Stimulated activated CD4-positive, alpha-beta T cell treated with anti-CD3 and anti-CD28 coated beads, Interleukin-12 subunit alpha, Interleukin-12 subunit beta, amount 100 ng/mL, for 48 hours (primary cell): Measurements from ENCODE around the gene CORO7.
A peak's percentile ranks its signal among the peaks of the same experiment; 100 is the strongest.
"Not testable (repeated sequence)": the region's sequence is repeated elsewhere in the genome, so short reads cannot be mapped to it uniquely, and the experiment has no call there.

ENCODE experiments used
- DNase-seq, 3 donors: peaks; one replicate each; pipeline ENCODE4 v3.0.0-alpha.2; 2020; ENCODE audit warnings: low read depth in 2 of 3, low spot score in 1 of 3

Gene CORO7

DNA sequence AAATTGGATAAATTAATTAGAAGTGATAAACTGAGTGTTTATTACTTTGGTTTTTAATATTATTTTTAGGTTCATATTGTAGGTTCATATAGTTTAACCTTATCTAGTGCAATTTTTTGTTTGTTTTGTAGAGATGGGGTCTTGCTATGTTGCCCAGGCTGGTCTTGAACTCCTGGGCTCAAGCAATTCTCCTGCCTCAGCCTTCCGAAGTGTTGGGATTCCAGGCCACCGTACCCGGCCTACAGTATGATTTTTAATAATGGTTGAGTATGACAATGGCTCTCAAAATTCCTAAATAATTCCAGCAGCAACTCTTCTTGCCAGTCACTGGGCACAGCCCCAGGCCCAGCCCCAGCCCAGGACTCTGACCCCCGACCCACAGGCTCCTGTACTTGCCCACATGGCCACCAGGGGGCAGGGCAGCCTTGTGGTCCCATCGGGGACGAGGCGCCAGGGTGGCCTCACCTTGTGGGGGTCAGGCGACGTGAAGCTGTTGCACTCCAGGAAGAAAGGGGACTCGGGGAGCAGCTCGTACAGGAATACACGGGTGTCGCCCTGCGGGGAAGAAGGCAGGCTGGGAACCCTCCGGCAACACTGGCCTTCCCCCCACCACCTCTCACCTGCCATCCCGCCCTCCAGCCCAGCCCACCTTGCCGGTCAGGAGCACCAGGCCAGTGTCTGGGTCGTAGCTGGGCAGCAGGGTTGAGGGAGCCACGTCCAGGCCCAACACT is 57.4 kb downstream of the CORO7 start:
- peak; percentile 24 to 56 (median 54) for DNase-seq

DNA sequence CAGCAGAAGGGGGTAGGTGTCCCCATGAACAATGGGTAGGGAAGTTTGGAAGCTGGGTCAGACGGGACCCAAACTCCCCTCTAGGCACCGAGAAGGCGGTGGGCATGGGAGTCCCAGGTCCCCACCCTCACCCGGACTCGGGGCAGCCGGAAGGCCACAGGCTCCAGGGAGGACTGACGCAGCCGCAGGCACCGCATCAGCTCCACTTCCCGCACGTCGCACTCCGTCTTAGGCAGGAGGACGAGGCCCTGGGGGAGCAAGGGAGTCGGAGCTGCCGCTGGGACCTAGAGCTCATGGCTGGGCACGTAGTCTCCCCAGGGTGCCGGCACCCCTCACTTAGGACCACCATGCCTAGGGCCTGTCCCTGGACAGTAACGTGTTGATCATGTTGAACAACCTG is 58.2 kb downstream of the CORO7 start:
- no peak for DNase-seq

DNA sequence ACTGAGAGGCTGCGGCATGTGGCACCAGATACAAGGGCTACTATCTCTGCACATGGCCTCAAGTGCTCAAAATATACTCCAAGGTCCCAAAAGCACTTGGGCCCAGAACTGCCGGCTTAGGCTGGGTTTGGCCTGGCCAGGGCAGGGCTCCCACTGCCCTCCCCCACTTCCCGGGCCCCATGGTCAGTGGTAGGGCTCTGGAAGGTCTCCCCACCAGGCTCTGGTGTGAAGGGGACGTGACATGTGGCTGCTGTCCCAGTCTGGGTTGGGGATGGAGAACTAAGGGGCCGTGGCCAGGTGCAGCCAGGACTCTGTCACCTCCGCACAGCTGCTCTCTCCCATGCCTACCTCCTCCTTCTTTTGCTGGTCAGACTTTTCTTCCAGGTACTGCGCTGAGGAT is 59.6 kb downstream of the CORO7 start:
- DNase-seq, result no peak

DNA sequence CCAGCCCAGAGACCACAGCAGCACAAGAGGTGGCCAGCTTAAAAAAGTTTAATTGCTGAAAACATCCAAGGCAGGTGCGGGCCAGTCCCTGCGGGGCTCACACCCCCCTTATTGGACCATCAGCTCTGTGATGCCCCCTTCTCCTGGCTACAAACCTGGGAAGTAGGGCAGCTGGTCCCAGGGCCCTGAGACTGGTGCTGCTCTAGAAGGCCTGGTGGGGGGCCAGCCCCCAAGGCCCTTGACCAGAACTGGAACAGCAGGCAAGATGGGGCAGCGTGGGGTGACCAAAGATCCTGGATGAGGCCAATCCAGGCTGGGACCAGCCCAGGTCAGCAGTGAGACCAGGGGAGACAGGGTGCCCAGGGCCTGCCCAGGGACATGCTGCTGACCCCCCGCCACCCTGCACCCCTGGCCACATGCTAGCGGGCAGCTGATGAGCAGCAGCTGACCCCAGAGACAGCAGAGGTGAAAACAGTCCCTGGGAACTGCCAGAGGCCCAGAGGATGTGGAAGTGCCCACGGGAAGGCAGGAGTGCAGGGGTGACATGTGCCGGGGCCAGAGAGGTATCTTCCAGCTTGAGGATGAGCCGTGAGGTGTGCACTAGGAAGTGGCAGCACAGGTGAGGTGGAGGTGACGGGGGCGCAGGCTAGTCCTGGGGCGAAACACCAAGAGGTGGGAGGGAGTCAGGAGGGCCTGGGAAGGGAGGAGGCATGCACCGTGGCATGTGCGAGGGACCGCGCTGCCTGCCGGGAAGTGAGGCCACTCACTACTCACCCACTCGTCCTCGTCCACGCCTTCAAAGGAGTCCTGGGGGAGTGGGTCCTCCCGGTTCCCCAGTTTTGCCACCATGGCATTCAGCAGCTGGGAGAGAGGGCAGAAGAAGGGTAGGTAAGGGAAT is 61.6 kb downstream of the CORO7 start:
- no peak for DNase-seq

GRCh38 chr16:4353675-4354074 is 62.7 kb downstream of the CORO7 start:
- no peak for DNase-seq

- no peak for DNase-seq
Observed at GRCh38 chr16:4352843-4353242, 63.6 kb downstream of the CORO7 start.

DNA sequence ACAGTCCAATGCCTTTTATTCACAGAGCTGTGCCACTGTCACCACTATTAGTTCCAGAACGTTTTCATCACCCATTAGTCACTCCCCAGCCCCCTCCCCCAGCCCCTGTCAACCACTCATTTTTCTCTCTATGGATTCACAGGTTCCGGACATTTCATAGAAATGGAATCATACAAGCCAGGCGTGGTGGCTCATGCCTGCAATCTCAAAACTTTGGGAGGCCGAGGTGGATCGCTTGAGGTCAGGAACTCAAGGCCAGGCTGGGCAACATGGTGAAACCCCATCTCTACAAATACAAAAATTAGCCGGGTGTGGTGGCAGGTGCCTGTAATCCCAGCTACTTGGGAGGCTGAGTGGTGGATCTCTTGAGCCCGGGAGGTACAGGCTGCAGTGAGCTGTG is 64.5 kb downstream of the CORO7 start:
- no peak for DNase-seq

- DNase-seq, result peak; percentile 97 to 99 (median 98)
Observed at GRCh38 chr16:4350787-4351659, 65.4 kb downstream of the CORO7 start, which contains the start of gene PAM16. Gene PAM16, minus strand, starts transcription at chr16:4351321. Its CDS starts 87 bp downstream, at chr16:4351234.

DNA sequence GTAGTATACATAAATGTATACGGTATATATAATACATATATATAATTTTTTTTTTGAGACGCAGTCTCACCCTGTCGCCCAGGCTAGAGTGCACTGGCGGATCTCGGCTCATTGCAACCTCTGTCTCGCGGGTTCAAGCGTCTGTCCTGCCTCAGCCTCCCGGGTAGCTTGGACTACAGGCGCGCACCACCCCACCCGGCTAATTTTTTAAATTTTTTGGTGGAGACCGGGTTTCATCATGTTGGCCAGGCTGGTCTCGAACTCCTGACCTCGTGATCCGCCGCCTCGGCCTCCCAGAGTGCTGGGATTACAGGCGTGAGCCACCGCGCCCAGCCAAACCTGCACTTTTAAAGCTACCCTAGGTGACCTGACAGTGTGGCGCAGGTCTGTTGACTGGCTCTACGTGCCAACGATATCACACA is 66.0 kb downstream of the CORO7 start:
- peak in 1 of 3 donors; percentile 17 for DNase-seq

DNA sequence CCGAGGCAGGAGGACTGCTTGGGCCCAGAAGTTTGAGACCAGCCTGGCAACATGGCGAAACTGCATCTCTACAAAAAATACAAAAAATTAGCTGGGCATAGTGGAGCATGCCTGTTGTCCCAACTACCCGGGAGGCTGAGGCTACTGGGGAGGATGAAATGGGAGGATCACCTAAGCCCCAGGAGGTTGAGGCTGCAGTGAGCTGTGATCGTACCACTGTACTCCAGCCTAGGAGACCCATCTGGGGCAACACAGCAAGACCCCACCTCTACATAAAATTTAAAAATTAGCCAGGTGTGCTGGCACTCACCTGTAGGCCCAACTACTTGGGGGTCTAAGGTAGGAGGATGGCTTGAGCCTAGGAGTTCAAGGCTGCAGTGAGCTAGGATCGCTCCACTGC is 67.1 kb downstream of the CORO7 start:
- no peak for DNase-seq

DNA sequence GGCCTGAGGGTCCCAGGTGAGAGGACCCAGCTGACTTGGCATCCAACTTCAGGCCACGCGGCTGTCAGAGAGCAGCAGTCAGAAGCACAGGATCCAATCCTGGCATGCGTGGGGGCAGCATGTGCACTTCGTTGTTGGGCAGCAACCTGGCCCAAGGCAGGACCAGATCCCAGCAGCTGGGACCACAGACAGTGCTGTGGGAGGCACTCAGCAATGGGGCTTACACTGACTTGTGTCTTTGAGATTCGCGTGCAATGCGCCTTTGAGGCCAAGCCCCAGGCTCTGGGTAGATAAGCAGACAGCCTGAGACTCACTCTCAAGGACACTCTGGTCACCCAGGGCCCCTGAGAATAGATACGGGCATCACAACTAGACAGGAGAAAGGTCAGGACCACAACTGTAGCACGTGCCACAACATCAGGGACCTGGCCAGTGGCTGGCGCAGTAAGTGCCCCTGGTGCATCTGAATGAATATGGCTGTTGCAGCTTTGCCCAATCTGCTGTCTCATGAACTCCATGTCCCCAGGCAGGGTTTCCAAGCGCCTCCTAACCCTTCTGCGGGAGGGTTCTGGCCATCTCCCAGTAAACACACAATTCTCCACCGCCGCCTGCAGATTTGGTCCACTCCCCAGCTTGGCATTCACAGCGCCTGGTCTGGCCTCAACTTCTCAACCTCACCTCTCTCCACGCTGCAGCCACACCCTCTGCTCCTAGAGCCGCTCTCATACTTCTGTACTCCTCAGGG is 68.5 kb downstream of the CORO7 start:
- DNase-seq, result no peak

GRCh38 chr16:4347010-4347409 is 69.4 kb downstream of the CORO7 start:
- no peak for DNase-seq

DNA sequence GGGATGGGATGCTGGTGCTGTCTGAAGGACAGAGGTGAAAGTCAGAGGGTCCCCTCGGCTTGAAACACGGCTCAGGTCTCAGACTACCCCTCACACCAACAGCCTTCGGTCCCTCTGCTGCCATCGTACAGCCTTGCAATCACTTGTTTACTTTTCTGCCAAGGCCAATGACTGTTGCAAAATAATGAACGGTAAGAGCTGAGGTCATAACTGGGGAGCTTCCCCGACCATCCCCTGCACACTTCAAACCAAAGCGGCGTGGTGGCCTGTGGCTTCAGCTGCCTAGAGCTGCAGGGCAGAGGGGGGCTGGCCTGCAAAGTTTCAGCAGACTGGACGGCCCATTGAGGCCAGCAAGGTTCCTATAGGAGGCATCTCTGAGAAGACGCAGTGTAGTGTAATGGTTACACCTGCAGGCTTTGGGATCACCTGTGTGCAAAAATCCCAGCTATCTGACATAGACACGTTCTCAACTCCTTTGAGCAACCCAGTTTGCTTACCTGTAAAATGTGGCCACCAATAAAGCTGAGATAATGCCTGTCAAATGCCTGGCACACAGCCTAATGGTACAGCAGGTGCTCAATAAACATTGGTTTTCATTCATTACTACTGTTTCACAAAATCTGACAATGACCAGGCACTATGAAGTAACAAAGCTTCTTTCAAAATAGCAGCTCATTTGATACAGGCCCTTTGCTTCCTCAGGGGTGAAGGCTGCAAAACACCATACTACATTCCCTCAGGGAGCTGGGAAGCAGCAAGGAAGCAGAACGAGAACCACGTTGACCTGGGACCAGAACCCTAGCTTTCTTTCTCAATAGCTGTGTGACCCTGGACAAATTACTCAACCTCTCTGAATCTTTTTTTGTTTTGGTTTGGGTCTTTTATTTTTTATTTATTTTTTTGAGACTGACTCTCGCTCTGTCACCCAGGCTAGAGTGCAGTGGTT is 70.3 kb downstream of the CORO7 start:
- no peak for DNase-seq

- no peak for DNase-seq
Observed at GRCh38 chr16:4344983-4345835, 71.2 kb downstream of the CORO7 start.

GRCh38 chr16:4344300-4344982 is 72.0 kb downstream of the CORO7 start:
- DNase-seq, result not testable (repeated sequence)

- DNase-seq, result no peak
Observed at GRCh38 chr16:4342866-4343744, 73.3 kb downstream of the CORO7 start.

- DNase-seq, result no peak
Observed at GRCh38 chr16:4341250-4341649, 75.1 kb downstream of the CORO7 start.
